Measurements from ENCODE around the gene KAT8. TPM values are rescaled to one million over a fixed set of nuclear protein-coding genes. Genes with fewer than 3 reads are reported as not detected.

KAT8 gene
- total RNA-seq, 2 donors from 2014 or later, result 49.7 to 50.2 TPM

- Mint-ChIP-seq H3K4me1 (peaks cover 16% of the 10 kb centered on the region), H3K4me3 (peak overlapping the region; percentile 68), H3K27me3 (no peaks in the 10 kb centered on the region), H3K27ac (peak overlapping the region; percentile 70), H3K36me3 (ENCODE audit: low read depth) (peaks cover 44% of the 10 kb centered on the region), H3K9me3 (no peaks in the 10 kb centered on the region)
- ATAC-seq (replicated peaks), result no peak
These were observed 8.5 kb upstream of the KAT8 start for GRCh38 chr16:31108794-31109558.

DNA sequence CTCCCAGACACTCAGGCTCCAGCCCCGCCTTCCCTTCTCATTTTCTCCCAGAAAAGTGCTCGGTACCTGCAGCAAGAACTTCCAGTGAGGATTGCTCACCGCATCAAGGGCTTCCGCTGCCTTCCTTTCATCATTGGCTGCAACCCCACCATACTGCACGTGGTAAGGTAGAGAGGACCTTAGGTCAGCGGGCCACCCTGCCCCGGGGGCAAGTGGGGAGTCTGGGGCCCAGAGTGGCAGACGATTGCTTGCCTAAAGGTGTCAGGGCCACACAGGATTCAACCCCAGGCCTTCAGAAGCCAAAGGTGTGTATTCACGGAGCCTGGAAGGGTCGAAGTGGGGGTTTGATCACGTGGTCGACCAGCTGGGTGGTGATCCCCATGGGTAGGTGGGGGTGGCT, 7.8 kb upstream of the KAT8 start:
- Mint-ChIP-seq H3K27me3 (no peaks in the 10 kb centered on the region), H3K9me3 (no peaks in the 10 kb centered on the region), H3K27ac (peak overlapping the region; percentile 70), H3K4me1 (peaks cover 16% of the 10 kb centered on the region), H3K4me3 (peak overlapping the region; percentile 68), H3K36me3 (ENCODE audit: low read depth) (peaks cover 44% of the 10 kb centered on the region)
- no peak for ATAC-seq (replicated peaks)

DNA sequence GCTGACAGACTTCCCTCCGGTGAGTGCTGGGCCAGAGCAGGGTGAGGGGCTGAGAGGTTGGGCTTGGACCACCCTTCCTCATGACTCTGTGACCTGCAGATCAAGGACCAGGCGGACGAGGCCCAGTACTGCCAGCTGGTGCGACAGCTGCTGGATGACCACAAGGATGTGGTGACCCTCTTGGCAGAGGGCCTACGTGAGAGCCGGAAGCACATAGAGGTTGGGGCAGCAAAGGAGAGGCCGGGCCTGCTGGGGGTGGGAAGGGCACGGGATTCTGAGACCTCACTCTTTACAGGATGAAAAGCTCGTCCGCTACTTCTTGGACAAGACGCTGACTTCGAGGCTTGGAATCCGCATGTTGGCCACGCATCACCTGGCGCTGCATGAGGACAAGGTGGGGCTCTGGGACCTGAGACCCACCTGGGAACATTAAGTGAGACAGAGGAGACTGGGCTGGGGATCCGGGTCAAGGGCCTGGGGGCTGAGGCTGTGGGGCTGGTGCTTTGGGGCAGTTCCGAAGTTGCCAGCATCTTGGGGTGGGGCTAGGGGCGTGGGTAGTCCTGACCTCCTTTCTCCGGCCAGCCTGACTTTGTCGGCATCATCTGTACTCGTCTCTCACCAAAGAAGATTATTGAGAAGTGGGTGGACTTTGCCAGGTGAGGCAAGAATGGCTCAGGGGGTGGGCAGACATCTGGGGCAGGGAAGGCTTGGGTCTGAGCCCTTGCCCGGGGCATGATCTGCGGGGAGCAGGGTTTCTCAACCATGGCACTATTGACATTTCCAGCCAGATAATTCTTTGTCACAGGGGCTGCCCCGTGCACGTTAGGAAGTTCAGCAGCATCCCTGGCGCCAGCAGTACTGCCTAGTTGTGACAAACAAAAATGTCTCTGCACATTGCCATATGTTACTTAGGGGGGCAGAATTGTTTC, 7.1 kb upstream of the KAT8 start:
- Mint-ChIP-seq H3K4me1 (peaks cover 16% of the 10 kb centered on the region), H3K9me3 (no peaks in the 10 kb centered on the region), H3K27me3 (no peaks in the 10 kb centered on the region), H3K36me3 (ENCODE audit: low read depth) (peaks cover 44% of the 10 kb centered on the region), H3K27ac (peak overlapping the region; percentile 70), H3K4me3 (peak overlapping the region; percentile 68)
- ATAC-seq (replicated peaks), result no peak

- Mint-ChIP-seq H3K4me3 (no peak overlapping the region), H3K4me1 (peaks cover 13% of the 10 kb centered on the region), H3K36me3 (ENCODE audit: low read depth) (peaks cover 44% of the 10 kb centered on the region), H3K27ac (no peak overlapping the region), H3K9me3 (no peaks in the 10 kb centered on the region), H3K27me3 (no peaks in the 10 kb centered on the region)
- ATAC-seq (replicated peaks), result no peak
These were observed 5.5 kb upstream of the KAT8 start for GRCh38 chr16:31111881-31112466.

GRCh38 chr16:31112711-31113110, 4.8 kb upstream of the KAT8 start:
- H3K9me3 Mint-ChIP-seq, result no peaks in the 10 kb centered on the region
- no peaks in the 10 kb centered on the region for H3K27me3 Mint-ChIP-seq
- H3K4me1 Mint-ChIP-seq, result peaks cover 12% of the 10 kb centered on the region
- no peak overlapping the region for H3K27ac Mint-ChIP-seq
- no peak overlapping the region for H3K4me3 Mint-ChIP-seq
- ATAC-seq (replicated peaks), result no peak
- H3K36me3 Mint-ChIP-seq (ENCODE audit: low read depth), result peaks cover 43% of the 10 kb centered on the region

GRCh38 chr16:31113121-31114120, 4.0 kb upstream of the KAT8 start:
- Mint-ChIP-seq H3K36me3 (ENCODE audit: low read depth) (peaks cover 45% of the 10 kb centered on the region), H3K4me1 (peaks cover 15% of the 10 kb centered on the region), H3K4me3 (no peak overlapping the region), H3K27me3 (no peaks in the 10 kb centered on the region), H3K9me3 (no peaks in the 10 kb centered on the region), H3K27ac (no peak overlapping the region)
- no peak for ATAC-seq (replicated peaks)

- H3K36me3 Mint-ChIP-seq (ENCODE audit: low read depth), result peaks cover 52% of the 10 kb centered on the region
- no peak overlapping the region for H3K4me3 Mint-ChIP-seq
- H3K9me3 Mint-ChIP-seq, result no peaks in the 10 kb centered on the region
- H3K27me3 Mint-ChIP-seq, result no peaks in the 10 kb centered on the region
- no peak overlapping the region for H3K27ac Mint-ChIP-seq
- ATAC-seq (replicated peaks), result no peak
- peaks cover 17% of the 10 kb centered on the region for H3K4me1 Mint-ChIP-seq
These were observed 3.0 kb upstream of the KAT8 start for GRCh38 chr16:31114468-31114867.

GRCh38 chr16:31118223-31119155, 1.0 kb downstream of the KAT8 start:
- Mint-ChIP-seq H3K27ac (peak overlapping the region; percentile 89), H3K27me3 (no peaks in the 10 kb centered on the region), H3K9me3 (no peaks in the 10 kb centered on the region), H3K4me1 (peaks cover 10% of the 10 kb centered on the region), H3K36me3 (ENCODE audit: low read depth) (peaks cover 52% of the 10 kb centered on the region), H3K4me3 (peak overlapping the region; percentile 86)
- ATAC-seq (replicated peaks), result no peak

- Mint-ChIP-seq H3K27ac (no peak overlapping the region), H3K27me3 (no peaks in the 10 kb centered on the region), H3K36me3 (ENCODE audit: low read depth) (peaks cover 61% of the 10 kb centered on the region), H3K4me1 (peaks cover 10% of the 10 kb centered on the region), H3K4me3 (no peak overlapping the region), H3K9me3 (no peaks in the 10 kb centered on the region)
- no peak for ATAC-seq (replicated peaks)
These were observed 2.7 kb downstream of the KAT8 start for GRCh38 chr16:31120129-31120528.

DNA sequence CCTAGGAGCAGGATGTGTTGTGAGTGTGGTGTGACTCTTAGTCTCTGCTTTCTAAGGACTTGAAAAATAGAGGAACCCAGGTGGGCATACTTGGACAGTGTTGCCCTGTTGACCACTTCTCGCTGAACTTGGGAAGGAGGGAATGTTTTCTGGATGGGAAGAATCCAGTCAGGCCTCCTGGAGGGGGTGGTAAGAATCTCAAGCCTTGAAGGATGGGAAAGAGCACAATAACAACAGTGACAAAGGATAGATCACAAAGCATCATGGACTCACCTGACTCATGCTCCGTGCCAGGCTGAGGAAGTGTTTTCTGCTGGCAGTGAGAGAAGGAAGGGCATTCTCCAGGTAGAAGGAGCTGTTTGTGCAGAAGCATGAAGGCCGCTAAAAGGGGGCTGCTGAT, 8.4 kb downstream of the KAT8 start:
- H3K27me3 Mint-ChIP-seq, result no peaks in the 10 kb centered on the region
- no peak for ATAC-seq (replicated peaks)
- H3K4me1 Mint-ChIP-seq, result peaks cover 7% of the 10 kb centered on the region
- no peaks in the 10 kb centered on the region for H3K9me3 Mint-ChIP-seq
- H3K36me3 Mint-ChIP-seq (ENCODE audit: low read depth), result peaks cover 54% of the 10 kb centered on the region
- peak overlapping the region; percentile 54 for H3K27ac Mint-ChIP-seq
- no peak overlapping the region for H3K4me3 Mint-ChIP-seq

DNA sequence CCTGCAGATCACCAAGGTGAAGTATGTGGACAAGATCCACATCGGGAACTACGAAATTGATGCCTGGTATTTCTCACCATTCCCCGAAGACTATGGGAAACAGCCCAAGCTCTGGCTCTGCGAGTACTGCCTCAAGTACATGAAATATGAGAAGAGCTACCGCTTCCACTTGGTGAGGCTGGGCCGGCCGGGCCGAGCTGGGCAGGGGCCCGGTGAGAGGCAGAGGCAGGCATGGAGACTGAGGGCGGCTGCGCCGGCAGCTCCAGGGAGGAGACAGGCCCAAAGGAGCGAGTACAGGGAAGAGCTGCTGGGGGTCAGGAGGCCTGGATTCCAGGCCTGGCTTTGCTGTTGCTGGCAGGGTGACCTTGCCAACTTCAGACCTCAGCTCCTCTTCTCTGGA, 9.7 kb downstream of the KAT8 start:
- Mint-ChIP-seq H3K4me3 (no peak overlapping the region), H3K36me3 (ENCODE audit: low read depth) (peaks cover 47% of the 10 kb centered on the region), H3K4me1 (peaks cover 7% of the 10 kb centered on the region), H3K27me3 (no peaks in the 10 kb centered on the region), H3K9me3 (no peaks in the 10 kb centered on the region), H3K27ac (no peak overlapping the region)
- no peak for ATAC-seq (replicated peaks)

GRCh38 chr16:31128711-31129567, 11.5 kb downstream of the KAT8 start:
- Mint-ChIP-seq H3K4me1 (peaks cover 7% of the 10 kb centered on the region), H3K9me3 (no peaks in the 10 kb centered on the region), H3K27me3 (no peaks in the 10 kb centered on the region), H3K36me3 (ENCODE audit: low read depth) (peaks cover 36% of the 10 kb centered on the region), H3K27ac (no peak overlapping the region), H3K4me3 (no peak overlapping the region)
- ATAC-seq (replicated peaks), result no peak
